Measurements from ENCODE around the gene AKNAD1. TPM values are rescaled to one million over a fixed set of nuclear protein-coding genes. Genes with fewer than 3 reads are reported as not detected.

Gene AKNAD1
- total RNA-seq, 4 donors from 2014 or later = 0.67 to 3.9 TPM; not detected in 2

DNA sequence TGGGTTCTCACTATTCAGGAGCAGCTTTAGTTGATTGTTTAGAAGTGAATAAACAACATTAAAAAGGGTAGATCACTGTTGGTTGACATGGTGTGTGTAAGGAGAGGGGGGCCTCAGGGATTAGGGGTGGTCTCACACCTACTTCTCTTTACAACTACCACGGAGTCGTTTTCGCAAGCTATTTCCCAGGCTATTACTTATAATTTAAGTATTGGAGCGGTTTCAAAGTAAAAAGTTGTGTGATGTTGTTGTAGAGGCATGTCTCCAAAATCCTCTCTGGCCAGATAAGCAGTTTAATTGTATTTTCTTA is 21.2 kb upstream of the AKNAD1 start:
- Histone ChIP-seq H3K9me3 (no peaks in the 10 kb centered on the region), H3K27ac (peak overlapping the region; percentile 73 to 81 (median 77)), H3K4me1 (peaks cover 5 to 9% of the 10 kb centered on the region in 2 donors), H3K36me3 (no peaks in the 10 kb centered on the region), H3K27me3 (no peaks in the 10 kb centered on the region), H3K4me3 (peak overlapping the region; percentile 79 to 96 (median 84))
- TF ChIP-seq POLR2A (IDR thresholded peaks at IDR 0.05) = no peak
- TF ChIP-seq, protein P1, sequence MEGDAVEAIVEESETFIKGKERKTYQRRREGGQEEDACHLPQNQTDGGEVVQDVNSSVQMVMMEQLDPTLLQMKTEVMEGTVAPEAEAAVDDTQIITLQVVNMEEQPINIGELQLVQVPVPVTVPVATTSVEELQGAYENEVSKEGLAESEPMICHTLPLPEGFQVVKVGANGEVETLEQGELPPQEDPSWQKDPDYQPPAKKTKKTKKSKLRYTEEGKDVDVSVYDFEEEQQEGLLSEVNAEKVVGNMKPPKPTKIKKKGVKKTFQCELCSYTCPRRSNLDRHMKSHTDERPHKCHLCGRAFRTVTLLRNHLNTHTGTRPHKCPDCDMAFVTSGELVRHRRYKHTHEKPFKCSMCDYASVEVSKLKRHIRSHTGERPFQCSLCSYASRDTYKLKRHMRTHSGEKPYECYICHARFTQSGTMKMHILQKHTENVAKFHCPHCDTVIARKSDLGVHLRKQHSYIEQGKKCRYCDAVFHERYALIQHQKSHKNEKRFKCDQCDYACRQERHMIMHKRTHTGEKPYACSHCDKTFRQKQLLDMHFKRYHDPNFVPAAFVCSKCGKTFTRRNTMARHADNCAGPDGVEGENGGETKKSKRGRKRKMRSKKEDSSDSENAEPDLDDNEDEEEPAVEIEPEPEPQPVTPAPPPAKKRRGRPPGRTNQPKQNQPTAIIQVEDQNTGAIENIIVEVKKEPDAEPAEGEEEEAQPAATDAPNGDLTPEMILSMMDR (IDR thresholded peaks at IDR 0.05 in 4 of 5, conservative IDR thresholded peaks at IDR 0.05 in 1 of 5) = no peak
- in situ Hi-C loops (cut with MboI; ENCODE audit: low sequenced_read_pairs in 4 of 4) (no loop called here), intact Hi-C loops (cut with DNase I; ENCODE audit: low total_unique reads) (loop anchor here (1.0 to 2.0 kb wide), 2 partner anchors 19 to 47 kb away; no protein-coding TSS in a partner anchor)
- DNase-seq (no peak), ATAC-seq (no peak)

DNA sequence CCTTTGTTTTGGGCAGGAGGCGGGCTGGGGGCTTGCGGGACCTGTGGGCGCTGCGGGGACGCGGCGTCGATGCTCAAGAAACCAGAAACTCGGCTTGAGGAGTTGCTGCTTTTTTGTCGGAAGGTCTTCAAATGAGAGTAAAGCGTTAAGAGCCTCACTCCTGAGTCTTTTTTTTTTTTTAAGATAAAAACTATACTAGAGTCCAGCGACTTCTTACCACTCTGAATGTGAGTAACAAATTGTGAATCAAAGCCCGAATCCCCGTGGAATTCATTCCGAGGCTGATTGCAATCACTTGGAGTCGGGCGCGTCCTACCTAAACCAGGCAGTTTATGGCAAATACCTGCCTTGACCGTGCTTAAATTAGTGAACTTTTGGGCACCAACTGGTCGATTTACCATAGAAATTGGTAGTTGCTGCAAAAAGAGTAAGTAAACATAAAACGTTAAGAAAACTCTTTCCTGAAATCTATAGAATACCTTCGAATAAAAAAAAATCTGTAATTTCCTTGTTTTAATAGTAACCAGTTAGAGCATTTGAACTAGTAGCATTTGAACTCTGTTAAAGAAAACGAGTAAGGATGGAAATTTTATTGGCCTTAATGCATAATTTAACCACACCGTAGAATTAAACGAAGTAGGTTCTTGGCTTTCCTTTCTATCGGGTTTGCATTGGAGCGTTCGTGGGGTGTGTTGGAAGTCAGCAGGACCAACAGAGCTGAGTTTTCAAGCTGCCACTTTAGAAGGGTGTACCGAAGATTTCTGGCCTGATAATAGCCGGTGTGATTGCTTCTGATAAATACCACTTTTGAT is 20.7 kb upstream of the AKNAD1 start:
- Histone ChIP-seq H3K9me3 (no peaks in the 10 kb centered on the region), H3K27me3 (no peaks in the 10 kb centered on the region), H3K27ac (peak overlapping the region; percentile 73 to 81 (median 77)), H3K4me1 (peaks cover 5 to 9% of the 10 kb centered on the region in 2 donors), H3K36me3 (no peaks in the 10 kb centered on the region), H3K4me3 (peak overlapping the region; percentile 79 to 96 (median 84))
- no peak for DNase-seq
- intact Hi-C loops (cut with DNase I; ENCODE audit: low total_unique reads) = loop anchor here (1.0 to 2.0 kb wide), 2 partner anchors 19 to 46 kb away; no protein-coding TSS in a partner anchor
- TF ChIP-seq, protein P1 (IDR thresholded peaks at IDR 0.05 in 4 of 5, conservative IDR thresholded peaks at IDR 0.05 in 1 of 5) = no peak
- TF ChIP-seq POLR2A (IDR thresholded peaks at IDR 0.05) = no peak
- peak; percentile 3 to 27 for ATAC-seq
- in situ Hi-C loops (cut with MboI; ENCODE audit: low sequenced_read_pairs in 4 of 4) = no loop called here

DNA sequence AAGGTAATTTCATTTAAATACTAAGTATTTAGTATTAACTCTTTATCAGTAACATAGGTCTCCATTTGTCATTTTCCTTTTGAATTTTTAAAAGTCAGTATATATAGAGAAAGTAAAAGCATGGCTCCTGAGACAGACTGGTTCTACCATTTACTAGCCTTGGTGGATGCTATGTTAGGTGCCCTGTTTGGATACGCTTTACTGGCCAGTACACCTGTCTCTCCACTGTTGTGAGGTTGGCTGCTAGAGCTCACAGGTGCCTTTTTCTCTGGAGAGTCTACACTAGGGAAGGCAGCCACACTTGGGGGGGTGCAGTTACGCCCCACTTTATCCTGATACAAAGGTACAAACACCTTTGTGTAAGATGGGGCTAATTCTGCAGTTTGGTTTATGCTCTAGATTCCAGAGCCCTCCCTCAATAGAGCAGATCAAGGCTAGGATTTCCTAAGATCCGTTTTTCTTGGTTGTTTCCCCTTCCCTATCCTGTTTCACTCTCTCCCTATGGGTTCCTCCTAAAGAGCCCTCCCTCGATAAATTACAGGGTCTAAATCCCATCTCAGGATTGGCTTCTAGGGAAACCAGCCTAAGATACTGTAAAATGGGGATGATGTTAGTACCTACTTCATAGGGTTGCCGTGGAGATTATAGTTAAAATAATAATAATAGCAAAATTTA is 14.3 kb upstream of the AKNAD1 start:
- H3K4me1 ChIP-seq = peaks cover 2% of the 10 kb centered on the region in 2 donors
- no peak for TF ChIP-seq POLR2A (IDR thresholded peaks at IDR 0.05)
- TF ChIP-seq, protein P1 (IDR thresholded peaks at IDR 0.05 in 4 of 5, conservative IDR thresholded peaks at IDR 0.05 in 1 of 5) = no peak
- no peaks in the 10 kb centered on the region for H3K9me3 ChIP-seq
- H3K36me3 ChIP-seq = no peaks in the 10 kb centered on the region
- ATAC-seq = no peak
- no peak overlapping the region for H3K4me3 ChIP-seq
- intact Hi-C loops (cut with DNase I; ENCODE audit: low total_unique reads) (no loop called here), in situ Hi-C loops (cut with MboI; ENCODE audit: low sequenced_read_pairs in 4 of 4) (no loop called here)
- no peaks in the 10 kb centered on the region for H3K27me3 ChIP-seq
- no peak overlapping the region for H3K27ac ChIP-seq
- DNase-seq = no peak

DNA sequence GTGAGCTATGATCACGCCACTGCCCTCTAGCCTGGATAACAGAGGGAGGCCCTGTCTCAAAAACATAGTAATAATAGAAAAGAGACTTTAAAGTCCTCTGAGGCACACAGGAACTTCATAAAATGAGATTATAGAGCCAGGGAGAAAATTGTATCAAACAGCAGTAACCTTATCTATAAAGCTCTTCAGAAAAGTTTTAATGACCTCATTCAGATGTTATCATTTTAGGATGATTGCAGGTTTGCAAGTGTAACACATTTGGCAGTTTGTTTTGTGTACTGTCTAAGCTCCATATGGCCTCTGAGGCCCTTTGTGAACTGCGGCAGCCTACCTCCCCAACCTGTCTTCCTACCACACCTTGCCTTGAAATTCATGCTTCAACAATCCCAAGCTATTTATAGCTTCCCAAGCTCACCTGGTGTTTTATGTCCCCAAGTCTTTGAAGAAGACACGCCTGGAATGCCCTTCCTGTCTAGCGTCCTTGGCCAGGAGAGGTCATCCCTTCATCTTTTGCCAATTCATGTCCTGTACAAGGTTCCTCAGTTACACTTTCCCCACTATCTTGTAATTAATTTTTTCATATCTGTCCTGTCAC is 8.5 kb upstream of the AKNAD1 start:
- no peak for DNase-seq
- H3K27me3 ChIP-seq = no peaks in the 10 kb centered on the region
- H3K4me1 ChIP-seq = no peaks in the 10 kb centered on the region
- in situ Hi-C loops (cut with MboI; ENCODE audit: low sequenced_read_pairs in 4 of 4) (no loop called here), intact Hi-C loops (cut with DNase I; ENCODE audit: low total_unique reads) (no loop called here)
- no peak overlapping the region for H3K4me3 ChIP-seq
- H3K27ac ChIP-seq = no peak overlapping the region
- H3K36me3 ChIP-seq = no peaks in the 10 kb centered on the region
- TF ChIP-seq, protein P1 (IDR thresholded peaks at IDR 0.05 in 4 of 5, conservative IDR thresholded peaks at IDR 0.05 in 1 of 5) = no peak
- TF ChIP-seq POLR2A (IDR thresholded peaks at IDR 0.05) = no peak
- H3K9me3 ChIP-seq = no peaks in the 10 kb centered on the region
- ATAC-seq = no peak
